ENCODE results near the gene DLK2.

DNA sequence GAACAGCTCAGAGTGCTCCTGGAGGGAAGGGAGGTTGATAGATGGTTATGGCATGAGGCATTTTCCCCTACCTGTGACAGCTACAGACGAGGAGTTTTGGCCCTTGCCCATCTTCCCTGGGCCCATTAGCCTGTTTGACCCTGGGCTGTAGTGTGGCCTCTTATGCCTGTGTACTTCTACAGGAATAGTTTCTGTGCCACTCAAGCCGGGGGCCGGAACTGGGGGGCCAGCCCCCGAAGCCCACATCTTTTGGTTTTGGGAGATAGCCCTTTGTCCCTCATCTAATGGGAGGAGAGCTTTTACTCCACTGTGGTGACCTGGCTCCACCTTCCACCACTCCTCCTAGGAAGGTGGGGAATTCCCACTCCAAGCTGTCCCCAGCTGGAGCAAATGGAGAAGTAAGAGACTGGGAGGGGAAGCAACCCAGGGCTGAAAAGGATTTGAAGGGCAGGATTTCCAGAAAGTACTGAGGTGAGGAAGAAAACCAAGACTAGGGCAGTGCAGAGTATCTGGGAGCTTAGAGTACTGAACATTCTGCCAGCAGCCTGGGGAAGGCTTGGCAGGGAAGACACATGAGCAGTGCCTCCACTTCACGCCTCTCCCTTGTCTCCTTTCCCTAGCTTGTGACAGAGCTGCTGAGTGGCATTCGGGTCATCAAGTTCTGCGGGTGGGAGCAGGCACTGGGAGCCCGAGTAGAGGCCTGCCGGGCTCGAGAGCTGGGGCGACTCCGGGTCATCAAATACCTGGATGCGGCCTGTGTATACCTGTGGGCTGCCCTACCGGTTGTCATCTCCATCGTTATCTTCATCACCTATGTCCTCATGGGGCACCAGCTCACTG, 21.1 kb downstream of the DLK2 start:
- no peak for TF ChIP-seq SP4 (CRISPR knock-in tag; IDR thresholded peaks at IDR 0.05)
- TF ChIP-seq NR3C1 (CRISPR knock-in tag; IDR thresholded peaks at IDR 0.05), result no peak
- TF ChIP-seq, protein P1, sequence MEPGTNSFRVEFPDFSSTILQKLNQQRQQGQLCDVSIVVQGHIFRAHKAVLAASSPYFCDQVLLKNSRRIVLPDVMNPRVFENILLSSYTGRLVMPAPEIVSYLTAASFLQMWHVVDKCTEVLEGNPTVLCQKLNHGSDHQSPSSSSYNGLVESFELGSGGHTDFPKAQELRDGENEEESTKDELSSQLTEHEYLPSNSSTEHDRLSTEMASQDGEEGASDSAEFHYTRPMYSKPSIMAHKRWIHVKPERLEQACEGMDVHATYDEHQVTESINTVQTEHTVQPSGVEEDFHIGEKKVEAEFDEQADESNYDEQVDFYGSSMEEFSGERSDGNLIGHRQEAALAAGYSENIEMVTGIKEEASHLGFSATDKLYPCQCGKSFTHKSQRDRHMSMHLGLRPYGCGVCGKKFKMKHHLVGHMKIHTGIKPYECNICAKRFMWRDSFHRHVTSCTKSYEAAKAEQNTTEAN (CRISPR knock-in tag; conservative IDR thresholded peaks at IDR 0.05), result no peak
- no peak for TF ChIP-seq BRD4 (CRISPR knock-in tag; IDR thresholded peaks at IDR 0.05)
- no peak for TF ChIP-seq HDAC2 (CRISPR knock-in tag; IDR thresholded peaks at IDR 0.05)
- TF ChIP-seq TCF7L2 (IDR thresholded peaks at IDR 0.05; ENCODE audit: low read depth, low read length), result no peak
- no peak for TF ChIP-seq ZNF274 (CRISPR knock-in tag; IDR thresholded peaks at IDR 0.05)
